Measurements from ENCODE around the gene ZNF335. TPM values are rescaled to one million over a fixed set of nuclear protein-coding genes. Genes with fewer than 3 reads are reported as not detected.

Gene ZNF335
- total RNA-seq, 1 donor: 17.7 TPM

DNA sequence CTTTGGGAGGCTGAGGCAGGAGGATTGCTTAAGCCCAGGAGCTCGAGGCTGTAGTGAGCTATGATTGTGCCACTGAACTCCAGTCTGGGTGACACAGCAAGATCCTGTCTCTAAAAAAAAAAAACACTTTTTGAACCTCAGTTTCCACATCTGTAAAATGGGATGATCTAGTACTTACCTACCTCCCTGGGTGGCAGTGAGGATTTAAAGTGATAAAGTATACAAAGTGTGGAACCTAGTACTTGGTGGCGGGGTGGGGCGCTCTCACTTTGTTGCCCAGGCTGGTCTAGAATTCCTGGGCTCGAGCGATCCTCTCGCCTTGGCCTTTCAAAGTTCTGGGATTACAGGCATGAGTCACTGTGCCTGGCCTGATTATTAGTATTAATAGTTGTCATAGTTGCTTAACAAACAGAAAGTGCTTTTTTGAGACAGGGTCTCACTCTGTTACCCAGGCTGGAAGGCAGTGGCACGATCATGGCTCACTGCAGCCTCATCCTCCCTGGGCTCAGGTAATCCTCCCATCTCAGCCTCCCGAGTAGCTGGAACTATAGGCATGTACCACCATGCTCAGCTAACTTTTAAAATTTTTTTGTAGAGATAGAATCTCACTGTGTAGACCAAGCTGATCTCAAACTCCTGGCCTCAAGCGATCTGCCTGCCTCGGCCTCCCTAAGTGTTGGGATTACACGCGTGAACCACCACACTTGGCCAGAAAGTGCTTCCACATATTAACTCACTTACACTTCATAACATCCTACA, 53.0 kb downstream of the ZNF335 start:
- H3K4me3 ChIP-seq (ENCODE audit: low read depth, low read length): no peak overlapping the region
- DNase-seq (ENCODE audit: low read depth): peak; percentile 61
- TF ChIP-seq, protein P1, sequence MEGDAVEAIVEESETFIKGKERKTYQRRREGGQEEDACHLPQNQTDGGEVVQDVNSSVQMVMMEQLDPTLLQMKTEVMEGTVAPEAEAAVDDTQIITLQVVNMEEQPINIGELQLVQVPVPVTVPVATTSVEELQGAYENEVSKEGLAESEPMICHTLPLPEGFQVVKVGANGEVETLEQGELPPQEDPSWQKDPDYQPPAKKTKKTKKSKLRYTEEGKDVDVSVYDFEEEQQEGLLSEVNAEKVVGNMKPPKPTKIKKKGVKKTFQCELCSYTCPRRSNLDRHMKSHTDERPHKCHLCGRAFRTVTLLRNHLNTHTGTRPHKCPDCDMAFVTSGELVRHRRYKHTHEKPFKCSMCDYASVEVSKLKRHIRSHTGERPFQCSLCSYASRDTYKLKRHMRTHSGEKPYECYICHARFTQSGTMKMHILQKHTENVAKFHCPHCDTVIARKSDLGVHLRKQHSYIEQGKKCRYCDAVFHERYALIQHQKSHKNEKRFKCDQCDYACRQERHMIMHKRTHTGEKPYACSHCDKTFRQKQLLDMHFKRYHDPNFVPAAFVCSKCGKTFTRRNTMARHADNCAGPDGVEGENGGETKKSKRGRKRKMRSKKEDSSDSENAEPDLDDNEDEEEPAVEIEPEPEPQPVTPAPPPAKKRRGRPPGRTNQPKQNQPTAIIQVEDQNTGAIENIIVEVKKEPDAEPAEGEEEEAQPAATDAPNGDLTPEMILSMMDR (IDR thresholded peaks at IDR 0.05; ENCODE audit: insufficient read depth, low read depth, low read length): no peak

GRCh38 chr20:45918182-45918737, 53.7 kb downstream of the ZNF335 start:
- DNase-seq (ENCODE audit: low read depth): peak; percentile 90
- TF ChIP-seq, protein P1 (IDR thresholded peaks at IDR 0.05; ENCODE audit: insufficient read depth, low read depth, low read length): no peak
- H3K4me3 ChIP-seq (ENCODE audit: low read depth, low read length): no peak overlapping the region

DNA sequence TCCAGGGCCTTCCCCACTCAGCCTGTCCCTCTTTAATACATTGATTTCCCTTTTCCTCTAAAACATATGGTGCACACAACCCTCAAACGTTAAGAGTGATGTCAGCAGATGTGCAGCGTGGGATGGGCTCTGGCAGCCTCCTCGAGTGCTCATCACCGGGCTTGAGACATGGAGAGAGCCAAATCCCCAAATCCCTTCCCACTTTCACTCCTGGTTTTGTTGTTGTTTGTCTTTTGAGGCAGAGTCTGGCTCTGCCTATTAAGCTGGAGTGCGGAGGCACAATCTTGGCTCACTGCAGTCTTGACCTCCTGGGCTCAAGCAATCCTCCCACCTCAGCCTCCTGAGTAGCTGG, 54.2 kb downstream of the ZNF335 start:
- peak; percentile 76 for DNase-seq (ENCODE audit: low read depth)
- TF ChIP-seq, protein P1 (IDR thresholded peaks at IDR 0.05; ENCODE audit: insufficient read depth, low read depth, low read length): no peak
- no peak overlapping the region for H3K4me3 ChIP-seq (ENCODE audit: low read depth, low read length)

- no peak for DNase-seq (ENCODE audit: low read depth)
- H3K4me3 ChIP-seq (ENCODE audit: low read depth, low read length): no peak overlapping the region
- TF ChIP-seq, protein P1 (IDR thresholded peaks at IDR 0.05; ENCODE audit: insufficient read depth, low read depth, low read length): no peak
Measured at GRCh38 chr20:45913116-45913515, 58.9 kb downstream of the ZNF335 start.

DNA sequence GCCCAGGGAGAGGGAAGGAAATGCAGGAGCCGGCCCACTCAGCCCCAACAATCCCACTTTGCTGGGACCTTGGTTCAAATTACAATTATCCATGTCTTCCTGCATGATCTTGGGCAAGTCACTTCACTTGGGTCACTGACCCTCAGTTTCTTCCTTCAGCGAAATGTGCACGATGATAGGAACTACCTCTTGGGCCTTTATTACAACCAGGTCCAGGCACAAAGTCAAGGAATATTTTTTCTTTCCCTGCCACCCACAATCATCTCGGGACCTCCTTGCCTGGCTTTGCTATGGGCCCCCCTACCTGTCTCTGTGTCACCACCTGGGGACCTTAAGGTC, 59.7 kb downstream of the ZNF335 start:
- TF ChIP-seq, protein P1 (IDR thresholded peaks at IDR 0.05; ENCODE audit: insufficient read depth, low read depth, low read length): no peak
- DNase-seq (ENCODE audit: low read depth): no peak
- peak overlapping the region; percentile 76 for H3K4me3 ChIP-seq (ENCODE audit: low read depth, low read length)

- peak; percentile 76 for DNase-seq (ENCODE audit: low read depth)
- H3K4me3 ChIP-seq (ENCODE audit: low read depth, low read length): peak within 1 kb of the TSS; percentile 76
- TF ChIP-seq, protein P1 (IDR thresholded peaks at IDR 0.05; ENCODE audit: insufficient read depth, low read depth, low read length): no peak
Measured at GRCh38 chr20:45911486-45912343, 60.3 kb downstream of the ZNF335 start, which contains the start of gene PLTP. PLTP (minus strand) TSS chr20:45912155; CDS start chr20:45911452, 703 bp downstream.

All from fibroblast of villous mesenchyme (primary cell).